Stimulated activated CD4-positive, alpha-beta T cell treated with anti-CD3 and anti-CD28 coated beads, Interleukin-1b, Interleukin-23, amount 100 ng/mL, for 48 hours (primary cell): ENCODE results near the gene GSG1L.
A peak's percentile ranks its signal among the peaks of the same experiment; 100 is the strongest.
"Not testable (repeated sequence)": the region's sequence is repeated elsewhere in the genome, so short reads cannot be mapped to it uniquely, and the experiment has no call there.

Experiments
- DNase-seq: peaks from one replicate; pipeline ENCODE4 v3.0.0-alpha.2; 2020

GSG1L gene

GRCh38 chr16:27880287-27880686, 183.2 kb downstream of the GSG1L start:
- DNase-seq = no peak

GRCh38 chr16:27879601-27880247, 183.8 kb downstream of the GSG1L start:
- DNase-seq = no peak

- DNase-seq = not testable (repeated sequence)
These were observed 190.9 kb downstream of the GSG1L start for GRCh38 chr16:27872627-27873026.

GRCh38 chr16:27870116-27870798, 193.3 kb downstream of the GSG1L start:
- no peak for DNase-seq

GRCh38 chr16:27869411-27869810, 194.1 kb downstream of the GSG1L start:
- no peak for DNase-seq

GRCh38 chr16:27868180-27868579, 195.3 kb downstream of the GSG1L start:
- DNase-seq = no peak

- peak; percentile 79 for DNase-seq
These were observed 196.1 kb downstream of the GSG1L start for GRCh38 chr16:27867122-27868110.

- DNase-seq = no peak
These were observed 200.1 kb downstream of the GSG1L start for GRCh38 chr16:27863377-27863776.

- no peak for DNase-seq
These were observed 200.6 kb downstream of the GSG1L start for GRCh38 chr16:27862953-27863352.

- DNase-seq = no peak
These were observed 203.4 kb downstream of the GSG1L start for GRCh38 chr16:27860091-27860490.

GRCh38 chr16:27859020-27859419, 204.5 kb downstream of the GSG1L start:
- DNase-seq = no peak

GRCh38 chr16:27853651-27854050, 209.9 kb downstream of the GSG1L start:
- DNase-seq = no peak

- DNase-seq = no peak
These were observed 210.4 kb downstream of the GSG1L start for GRCh38 chr16:27853101-27853500.

- no peak for DNase-seq
These were observed 210.8 kb downstream of the GSG1L start for GRCh38 chr16:27852681-27853080.

- DNase-seq = no peak
These were observed 211.4 kb downstream of the GSG1L start for GRCh38 chr16:27852116-27852515.

GRCh38 chr16:27851586-27851985, 211.9 kb downstream of the GSG1L start:
- no peak for DNase-seq

GRCh38 chr16:27849621-27850020, 213.9 kb downstream of the GSG1L start:
- DNase-seq = no peak

- DNase-seq = no peak
These were observed 216.4 kb downstream of the GSG1L start for GRCh38 chr16:27847030-27847550.

GRCh38 chr16:27844826-27845225, 218.7 kb downstream of the GSG1L start:
- no peak for DNase-seq

- DNase-seq = no peak
These were observed 219.7 kb downstream of the GSG1L start for GRCh38 chr16:27843800-27844199.

GRCh38 chr16:27841911-27842310, 221.6 kb downstream of the GSG1L start:
- no peak for DNase-seq

GRCh38 chr16:27841061-27841801, 222.3 kb downstream of the GSG1L start:
- no peak for DNase-seq
